KMS-11 (cell line): Measurements from ENCODE around the gene RERE.

Experiments
- H2AFZ ChIP-seq: fragments of 200-600 bp; sonication (generic); 2 replicates; pipeline ENCODE4 v1.6.1; 2016; ENCODE audit warnings: antibody characterized with exemption, mixed run types, low read depth
- H3K27ac ChIP-seq: fragments of 200-600 bp; sonication (generic); 2 replicates; pipeline ENCODE4 v1.6.1; 2016; ENCODE audit warnings: mild to moderate bottlenecking, mixed run types
- H3K27me3 ChIP-seq: fragments of 200-600 bp; sonication (generic); 2 replicates; pipeline ENCODE4 v1.6.1; 2017; ENCODE audit warnings: mild to moderate bottlenecking, low read depth, mixed run types, moderate library complexity; ENCODE audit not compliant: insufficient read depth
- H3K36me3 ChIP-seq: fragments of 200-600 bp; sonication (generic); 2 replicates; pipeline ENCODE4 v1.6.1; 2017; ENCODE audit warnings: mild to moderate bottlenecking, mixed run types; ENCODE audit not compliant: insufficient read depth
- H3K4me1 ChIP-seq: fragments of 200-600 bp; sonication (generic); 2 replicates; pipeline ENCODE4 v1.6.1; 2016; ENCODE audit warnings: mild to moderate bottlenecking, low read depth, mixed run types; ENCODE audit not compliant: poor library complexity, severe bottlenecking
- H3K4me2 ChIP-seq: fragments of 200-600 bp; sonication (generic); 2 replicates; pipeline ENCODE4 v1.7.0; 2016; ENCODE audit warnings: mild to moderate bottlenecking, mixed run types
- H3K4me3 ChIP-seq: fragments of 200-600 bp; sonication (generic); IDR thresholded peaks from 2 replicates; pipeline ENCODE4 v1.6.1; 2017; ENCODE audit warnings: low read depth, low read length, mixed read lengths; ENCODE audit not compliant: insufficient read depth
- H3K79me2 ChIP-seq: fragments of 200-600 bp; sonication (generic); 2 replicates; pipeline ENCODE4 v1.6.1; 2016; ENCODE audit warnings: low read depth, mixed run types; ENCODE audit not compliant: insufficient read depth
- H3K9ac ChIP-seq: fragments of 200-600 bp; sonication (generic); 2 replicates; pipeline ENCODE4 v1.6.1; 2016; ENCODE audit warnings: mild to moderate bottlenecking, mixed run types
- H4K20me1 ChIP-seq: fragments of 200-600 bp; sonication (generic); 2 replicates; pipeline ENCODE4 v1.6.1; 2016; ENCODE audit warnings: mild to moderate bottlenecking, mixed run types; ENCODE audit not compliant: insufficient read depth
- TF ChIP-seq, protein P1 (sequence below): fragments of 200-600 bp; sonication (generic); conservative IDR thresholded peaks from 2 replicates; pipeline ENCODE4 v1.6.1; 2017; ENCODE audit warnings: low read depth, mild to moderate bottlenecking, antibody characterized with exemption, low read length, moderate library complexity, mixed read lengths

The RERE gene

DNA sequence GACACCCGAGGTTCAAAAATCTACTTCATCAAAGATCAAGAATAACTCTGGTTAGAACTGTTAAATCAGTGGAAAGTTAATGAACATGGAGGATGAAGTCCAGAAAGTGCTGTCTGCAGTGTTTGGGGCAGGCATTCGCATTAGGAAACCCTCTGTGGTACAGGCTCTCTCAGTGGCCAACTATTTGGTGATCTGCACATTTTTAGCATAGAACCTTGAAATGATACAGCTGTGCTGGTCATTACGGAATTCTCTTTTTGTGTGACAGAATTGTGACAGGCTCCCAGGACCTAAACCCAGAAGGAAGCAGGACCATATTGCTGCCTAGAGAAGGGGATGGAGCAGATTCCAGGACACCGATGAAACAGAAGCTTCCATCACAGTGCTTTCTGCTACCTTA lies 410.5 kb downstream of the RERE start:
- Histone ChIP-seq H2AFZ (no peak overlapping the region), H3K79me2 (no peaks in the 10 kb centered on the region), H4K20me1 (no peaks in the 10 kb centered on the region), H3K36me3 (no peaks in the 10 kb centered on the region), H3K4me3 (no peak overlapping the region), H3K4me2 (no peak overlapping the region), H3K4me1 (no peaks in the 10 kb centered on the region), H3K27ac (no peak overlapping the region), H3K27me3 (no peaks in the 10 kb centered on the region), H3K9ac (no peak overlapping the region)
- TF ChIP-seq, protein P1, sequence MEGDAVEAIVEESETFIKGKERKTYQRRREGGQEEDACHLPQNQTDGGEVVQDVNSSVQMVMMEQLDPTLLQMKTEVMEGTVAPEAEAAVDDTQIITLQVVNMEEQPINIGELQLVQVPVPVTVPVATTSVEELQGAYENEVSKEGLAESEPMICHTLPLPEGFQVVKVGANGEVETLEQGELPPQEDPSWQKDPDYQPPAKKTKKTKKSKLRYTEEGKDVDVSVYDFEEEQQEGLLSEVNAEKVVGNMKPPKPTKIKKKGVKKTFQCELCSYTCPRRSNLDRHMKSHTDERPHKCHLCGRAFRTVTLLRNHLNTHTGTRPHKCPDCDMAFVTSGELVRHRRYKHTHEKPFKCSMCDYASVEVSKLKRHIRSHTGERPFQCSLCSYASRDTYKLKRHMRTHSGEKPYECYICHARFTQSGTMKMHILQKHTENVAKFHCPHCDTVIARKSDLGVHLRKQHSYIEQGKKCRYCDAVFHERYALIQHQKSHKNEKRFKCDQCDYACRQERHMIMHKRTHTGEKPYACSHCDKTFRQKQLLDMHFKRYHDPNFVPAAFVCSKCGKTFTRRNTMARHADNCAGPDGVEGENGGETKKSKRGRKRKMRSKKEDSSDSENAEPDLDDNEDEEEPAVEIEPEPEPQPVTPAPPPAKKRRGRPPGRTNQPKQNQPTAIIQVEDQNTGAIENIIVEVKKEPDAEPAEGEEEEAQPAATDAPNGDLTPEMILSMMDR = no peak

GRCh38 chr1:8406011-8406410 lies 411.4 kb downstream of the RERE start:
- H3K4me2 ChIP-seq = no peak overlapping the region
- no peak overlapping the region for H3K4me3 ChIP-seq
- H2AFZ ChIP-seq = no peak overlapping the region
- H3K4me1 ChIP-seq = no peaks in the 10 kb centered on the region
- H3K9ac ChIP-seq = no peak overlapping the region
- no peaks in the 10 kb centered on the region for H3K36me3 ChIP-seq
- H3K27ac ChIP-seq = no peak overlapping the region
- no peaks in the 10 kb centered on the region for H3K79me2 ChIP-seq
- H3K27me3 ChIP-seq = no peaks in the 10 kb centered on the region
- no peaks in the 10 kb centered on the region for H4K20me1 ChIP-seq
- TF ChIP-seq, protein P1 = no peak

- Histone ChIP-seq H3K79me2 (no peaks in the 10 kb centered on the region), H4K20me1 (no peaks in the 10 kb centered on the region), H3K4me2 (no peak overlapping the region), H3K4me3 (no peak overlapping the region), H2AFZ (no peak overlapping the region), H3K27me3 (no peaks in the 10 kb centered on the region), H3K36me3 (no peaks in the 10 kb centered on the region), H3K9ac (no peak overlapping the region), H3K4me1 (no peaks in the 10 kb centered on the region), H3K27ac (no peak overlapping the region)
- TF ChIP-seq, protein P1 = no peak
These were observed 412.7 kb downstream of the RERE start for GRCh38 chr1:8404460-8405370.

- Histone ChIP-seq H4K20me1 (no peaks in the 10 kb centered on the region), H3K4me3 (no peak overlapping the region), H3K36me3 (no peaks in the 10 kb centered on the region), H2AFZ (no peak overlapping the region), H3K27me3 (no peaks in the 10 kb centered on the region), H3K79me2 (no peaks in the 10 kb centered on the region), H3K27ac (no peak overlapping the region), H3K9ac (no peak overlapping the region), H3K4me1 (peaks cover 6% of the 10 kb centered on the region), H3K4me2 (no peak overlapping the region)
- TF ChIP-seq, protein P1 = no peak
These were observed 415.2 kb downstream of the RERE start for GRCh38 chr1:8402109-8402710.
